Activated CD8-positive, alpha-beta memory T cell treated with anti-CD3 and anti-CD28 coated beads, Interleukin-2, amount 10 ng/mL, durations not matched to agents 7 days and 5 days (primary cell): ENCODE measurements around the gene GAS7. TPM values are rescaled to one million over a fixed set of nuclear protein-coding genes. Genes with fewer than 3 reads are reported as not detected.

ENCODE experiments used
- ATAC-seq: fragments of 150-1000 bp; cut with Tn5 transposase; one replicate; pipeline ENCODE4 v1.10.0; 2021; ENCODE audit warnings: moderate library complexity
- CTCF ChIA-PET: fragments of 350-600 bp; sonication (Branson Sonifier 250); formaldehyde crosslinking; loops from one replicate; lab custom pipeline; 2021; ENCODE audit warnings: antibody characterized with exemption; lab: Charles Lee
- DNase-seq: peaks from one replicate; pipeline ENCODE4 v3.0.0-alpha.2; 2020
- H3K27ac Mint-ChIP-seq: one replicate; pipeline ENCODE4 v1.8.0; 2021; ENCODE audit warnings: mild to moderate bottlenecking, mixed read lengths
- H3K27me3 Mint-ChIP-seq: one replicate; pipeline ENCODE4 v1.8.0; 2021; ENCODE audit warnings: mixed read lengths
- H3K36me3 Mint-ChIP-seq: one replicate; pipeline ENCODE4 v1.8.0; 2021; ENCODE audit warnings: mild to moderate bottlenecking, mixed read lengths
- H3K4me1 Mint-ChIP-seq: one replicate; pipeline ENCODE4 v1.8.0; 2021; ENCODE audit warnings: mixed read lengths
- H3K4me3 Mint-ChIP-seq: one replicate; pipeline ENCODE4 v1.8.0; 2021; ENCODE audit warnings: mild to moderate bottlenecking, moderate library complexity, mixed read lengths
- H3K9me3 Mint-ChIP-seq: one replicate; pipeline ENCODE4 v1.8.0; 2022; ENCODE audit warnings: low read depth, mixed read lengths
- total RNA-seq, 2 experiments: library from RNA; stranded (reverse); gene quantifications; one replicate each; pipeline ENCODE4 v1.2.3, GENCODE V29; 2021

The GAS7 gene
- total RNA-seq, 2 experiments from 2014 or later, result 0.53 to 2.1 TPM

GRCh38 chr17:9875441-9875840, 323.0 kb downstream of the GAS7 start:
- ATAC-seq (no peak), DNase-seq (no peak)
- CTCF ChIA-PET, result no interaction called here
- Mint-ChIP-seq H3K27me3 (no peaks in the 10 kb centered on the region), H3K9me3 (no peaks in the 10 kb centered on the region), H3K36me3 (no peaks in the 10 kb centered on the region), H3K4me1 (no peaks in the 10 kb centered on the region), H3K4me3 (no peak overlapping the region), H3K27ac (no peak overlapping the region)

- Mint-ChIP-seq H3K27me3 (no peaks in the 10 kb centered on the region), H3K9me3 (no peaks in the 10 kb centered on the region), H3K27ac (no peak overlapping the region), H3K4me3 (no peak overlapping the region), H3K36me3 (no peaks in the 10 kb centered on the region), H3K4me1 (no peaks in the 10 kb centered on the region)
- no peak for DNase-seq
- CTCF ChIA-PET, result no interaction called here
- ATAC-seq, result no peak
Observed at GRCh38 chr17:9874722-9875121, 323.7 kb downstream of the GAS7 start.

- H3K4me1 Mint-ChIP-seq, result no peaks in the 10 kb centered on the region
- DNase-seq (no peak), ATAC-seq (no peak)
- H3K4me3 Mint-ChIP-seq, result no peak overlapping the region
- CTCF ChIA-PET, result no interaction called here
- H3K27me3 Mint-ChIP-seq, result no peaks in the 10 kb centered on the region
- no peaks in the 10 kb centered on the region for H3K36me3 Mint-ChIP-seq
- H3K27ac Mint-ChIP-seq, result no peak overlapping the region
- no peaks in the 10 kb centered on the region for H3K9me3 Mint-ChIP-seq
Observed at GRCh38 chr17:9872852-9873251, 325.6 kb downstream of the GAS7 start.

GRCh38 chr17:9868552-9868951, 329.9 kb downstream of the GAS7 start:
- no peak overlapping the region for H3K27ac Mint-ChIP-seq
- H3K4me3 Mint-ChIP-seq, result no peak overlapping the region
- peaks cover 2% of the 10 kb centered on the region for H3K9me3 Mint-ChIP-seq
- H3K27me3 Mint-ChIP-seq, result no peaks in the 10 kb centered on the region
- no peaks in the 10 kb centered on the region for H3K36me3 Mint-ChIP-seq
- H3K4me1 Mint-ChIP-seq, result no peaks in the 10 kb centered on the region
- DNase-seq (no peak), ATAC-seq (no peak)
- CTCF ChIA-PET, result no interaction called here

DNA sequence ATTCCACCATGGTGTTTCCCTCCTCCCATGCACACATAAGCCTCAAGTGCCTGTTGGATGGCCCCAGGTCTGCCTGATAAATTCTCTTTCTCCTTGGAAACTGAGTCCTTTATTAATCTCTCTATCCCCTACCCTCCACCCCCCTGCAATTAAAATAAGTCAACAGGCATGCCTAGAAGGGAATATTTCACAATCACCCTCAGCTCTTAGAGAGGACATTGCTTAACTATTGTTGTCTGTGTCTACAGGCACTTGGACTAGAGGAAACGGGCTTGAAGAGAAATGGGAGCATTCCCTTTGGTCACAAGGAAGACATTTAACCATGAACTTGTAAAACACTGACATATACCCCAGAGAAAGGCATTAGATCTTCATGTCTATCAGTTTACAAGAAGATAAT, 332.8 kb downstream of the GAS7 start:
- Mint-ChIP-seq H3K27me3 (no peaks in the 10 kb centered on the region), H3K4me1 (no peaks in the 10 kb centered on the region), H3K4me3 (no peak overlapping the region), H3K27ac (no peak overlapping the region), H3K36me3 (no peaks in the 10 kb centered on the region), H3K9me3 (peaks cover 2% of the 10 kb centered on the region)
- ATAC-seq, result no peak
- CTCF ChIA-PET, result no interaction called here
- DNase-seq, result no peak

DNA sequence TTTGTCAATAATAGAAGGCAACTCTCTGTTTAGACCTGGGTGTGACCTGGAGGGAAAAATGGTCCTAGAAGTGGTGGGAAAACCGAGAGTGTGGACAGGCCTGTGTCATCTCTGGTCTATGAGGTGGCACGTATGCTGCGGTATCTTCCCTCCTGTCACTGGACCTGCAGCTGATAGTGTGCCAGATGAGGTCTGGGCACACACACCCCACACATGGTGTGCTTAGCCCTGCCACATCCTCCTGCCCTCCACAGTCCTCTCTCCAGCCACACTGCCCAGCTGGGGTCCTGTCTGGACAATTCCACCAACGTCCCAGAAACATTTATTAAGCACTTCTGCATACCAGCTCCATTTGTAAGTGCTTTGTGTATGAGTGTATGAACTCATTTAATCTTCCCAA, 335.5 kb downstream of the GAS7 start:
- CTCF ChIA-PET, result no interaction called here
- no peak overlapping the region for H3K27ac Mint-ChIP-seq
- H3K9me3 Mint-ChIP-seq, result peaks cover 2% of the 10 kb centered on the region
- ATAC-seq, result no peak
- DNase-seq, result no peak
- no peaks in the 10 kb centered on the region for H3K4me1 Mint-ChIP-seq
- no peaks in the 10 kb centered on the region for H3K27me3 Mint-ChIP-seq
- H3K4me3 Mint-ChIP-seq, result no peak overlapping the region
- H3K36me3 Mint-ChIP-seq, result no peaks in the 10 kb centered on the region

GRCh38 chr17:9862220-9862619, 336.2 kb downstream of the GAS7 start:
- no peaks in the 10 kb centered on the region for H3K27me3 Mint-ChIP-seq
- no peaks in the 10 kb centered on the region for H3K4me1 Mint-ChIP-seq
- no peak for ATAC-seq
- H3K9me3 Mint-ChIP-seq, result peaks cover 2% of the 10 kb centered on the region
- CTCF ChIA-PET, result no interaction called here
- no peak overlapping the region for H3K27ac Mint-ChIP-seq
- H3K36me3 Mint-ChIP-seq, result no peaks in the 10 kb centered on the region
- no peak for DNase-seq
- no peak overlapping the region for H3K4me3 Mint-ChIP-seq

- DNase-seq (no peak), ATAC-seq (no peak)
- Mint-ChIP-seq H3K36me3 (no peaks in the 10 kb centered on the region), H3K27me3 (no peaks in the 10 kb centered on the region), H3K27ac (no peak overlapping the region), H3K9me3 (peaks cover 2% of the 10 kb centered on the region), H3K4me1 (no peaks in the 10 kb centered on the region), H3K4me3 (no peak overlapping the region)
- CTCF ChIA-PET, result no interaction called here
Observed at GRCh38 chr17:9860851-9861250, 337.6 kb downstream of the GAS7 start.

Other genes with a start within 250 kb of the GAS7 start
- not detected for gene MYH13, start 174.4 kb upstream of the GAS7 start, total RNA-seq
- gene MYH8, start 223.3 kb upstream of the GAS7 start, total RNA-seq, result not detected